Fibroblast of mammary gland (primary cell): Measurements from ENCODE around the gene FHIP1B.

Experiments used
- DNase-seq: peaks from one replicate; pipeline ENCODE4 v3.0.0-alpha.2; 2010; ENCODE audit warnings: low read depth
- H3K4me3 ChIP-seq: 2 replicates; pipeline ENCODE4 v1.5.1; 2011; ENCODE audit warnings: low read depth, mild to moderate bottlenecking, low read length, moderate library complexity; ENCODE audit not compliant: control insufficient read depth
- CTCF ChIP-seq: conservative IDR thresholded peaks from 2 replicates; pipeline ENCODE4 v1.5.1; 2011; ENCODE audit warnings: low read depth, low read length, inconsistent platforms; ENCODE audit not compliant: control insufficient read depth, insufficient read depth

Gene FHIP1B

DNA sequence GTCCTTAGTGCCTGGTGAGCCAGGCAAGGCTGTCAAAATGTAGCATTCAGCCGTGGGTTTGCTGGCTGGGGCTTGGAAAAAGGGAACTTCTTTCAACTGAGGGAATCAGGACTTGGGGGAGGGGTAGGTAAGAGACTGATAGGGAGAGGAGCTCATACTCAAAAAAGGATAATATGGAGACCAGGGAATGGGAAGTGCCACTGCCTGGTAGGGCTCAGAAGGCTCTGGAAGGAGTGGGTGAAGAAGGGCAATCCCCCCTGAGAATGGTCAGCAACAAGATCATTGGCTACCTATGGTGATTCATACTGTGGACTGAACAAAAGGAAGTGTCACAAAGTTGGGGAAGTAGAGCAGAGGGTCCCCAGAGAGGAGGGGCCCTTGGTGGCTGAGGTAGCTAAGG, 6.3 kb upstream of the FHIP1B start:
- no peak for DNase-seq
- TF ChIP-seq CTCF = no peak
- H3K4me3 ChIP-seq = no peak overlapping the region

GRCh38 chr11:6240139-6240538, 5.7 kb upstream of the FHIP1B start:
- no peak for DNase-seq
- H3K4me3 ChIP-seq = no peak overlapping the region
- TF ChIP-seq CTCF = no peak

GRCh38 chr11:6238902-6239301, 4.5 kb upstream of the FHIP1B start, which contains the start of gene CNGA4:
CNGA4 (plus strand) TSS chr11:6239089; CDS start chr11:6239207, 118 bp downstream.
- no peak for TF ChIP-seq CTCF
- DNase-seq = no peak
- H3K4me3 ChIP-seq = no peak within 1 kb of the TSS

DNA sequence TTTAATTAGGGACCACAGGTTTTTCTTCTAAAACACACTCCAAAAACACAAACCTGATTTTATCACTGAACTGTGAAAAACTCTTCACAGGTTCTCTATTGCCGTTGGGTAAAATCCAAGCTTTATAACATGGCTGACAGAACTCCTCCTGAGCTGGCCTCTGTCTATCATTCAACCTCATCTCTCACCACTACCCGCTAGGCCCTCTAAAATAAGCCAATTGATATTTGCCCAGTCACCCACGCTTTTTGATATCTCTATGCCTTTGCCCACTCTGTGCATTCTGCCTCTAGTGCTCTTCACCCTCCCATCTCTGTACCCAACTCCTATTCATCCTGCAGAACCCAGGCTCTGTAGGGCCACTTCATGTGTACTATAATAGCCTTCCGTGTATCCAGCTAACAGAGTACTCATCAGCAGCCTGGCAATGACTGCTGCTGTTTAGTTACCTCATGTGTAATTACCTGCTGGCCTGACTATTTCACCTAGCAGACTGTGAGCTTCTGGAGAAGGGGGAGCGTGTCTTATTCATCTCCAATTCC, 3.4 kb upstream of the FHIP1B start:
- no peak for TF ChIP-seq CTCF
- DNase-seq = no peak

DNA sequence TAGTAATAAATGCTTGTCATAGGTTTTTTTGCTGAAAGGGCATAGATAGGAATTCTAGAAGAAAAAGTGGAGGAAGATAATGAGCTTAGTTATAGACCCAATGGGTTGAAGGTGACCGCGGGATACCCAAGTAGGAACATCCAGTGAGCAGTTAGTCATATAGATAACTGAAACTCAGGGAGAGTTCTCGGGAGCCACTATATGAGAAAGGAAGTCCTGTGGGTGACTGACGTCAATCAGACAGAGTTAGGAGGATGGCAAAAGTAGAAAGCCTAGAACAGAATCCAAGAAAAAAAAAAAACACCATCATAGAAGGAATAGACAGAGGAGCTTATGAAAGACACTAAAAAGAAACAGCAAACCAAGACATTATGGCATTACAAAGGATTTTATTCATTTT, 2.8 kb upstream of the FHIP1B start:
- no peak for DNase-seq
- no peak for TF ChIP-seq CTCF
- H3K4me3 ChIP-seq = no peak overlapping the region

More for the DNA sequence above, 3.4 kb upstream of the FHIP1B start:
- no peak overlapping the region for H3K4me3 ChIP-seq

- DNase-seq = no peak
- H3K4me3 ChIP-seq = peak overlapping the region; percentile 99
- TF ChIP-seq CTCF = no peak
Measured at GRCh38 chr11:6233984-6234386, 451 bp downstream of the FHIP1B start.

- no peak overlapping the region for H3K4me3 ChIP-seq
- no peak for TF ChIP-seq CTCF
- peak; percentile 8 for DNase-seq
Measured at GRCh38 chr11:6232899-6233298, 1.5 kb downstream of the FHIP1B start.
